Stimulated activated CD4-positive, alpha-beta T cell treated with anti-CD3 and anti-CD28 coated beads, Interleukin-15, amount 100 ng/mL, for 1 hour (primary cell): ENCODE measurements around the gene PTPRD.

Experiments used
- DNase-seq, 2 donors: peaks; one replicate each; pipeline ENCODE4 v3.0.0-alpha.2; 2020; ENCODE audit warnings: low read depth in 1 of 2, low spot score in 1 of 2

The PTPRD gene

GRCh38 chr9:9912459-9912858, 700.3 kb downstream of the PTPRD start:
- no peak for DNase-seq

DNA sequence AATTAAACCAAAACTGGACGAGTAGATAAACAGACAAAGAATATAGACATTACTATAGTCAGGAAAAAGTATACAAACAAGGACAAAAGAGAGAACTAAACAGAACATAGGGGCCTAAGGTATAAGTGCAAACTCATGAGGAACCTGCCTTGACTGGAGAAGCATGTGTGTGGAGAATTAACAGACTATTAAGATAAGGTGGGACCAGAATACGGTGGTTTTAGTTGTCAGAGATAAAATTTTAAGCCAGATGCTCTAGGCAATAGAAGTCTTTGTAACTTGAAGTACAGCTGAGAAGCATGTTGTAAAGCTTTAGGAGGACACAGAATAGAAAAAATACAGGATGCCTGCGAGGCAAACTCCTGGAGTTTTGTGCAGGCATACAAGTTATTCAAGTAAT, 707.1 kb downstream of the PTPRD start:
- DNase-seq, result no peak

DNA sequence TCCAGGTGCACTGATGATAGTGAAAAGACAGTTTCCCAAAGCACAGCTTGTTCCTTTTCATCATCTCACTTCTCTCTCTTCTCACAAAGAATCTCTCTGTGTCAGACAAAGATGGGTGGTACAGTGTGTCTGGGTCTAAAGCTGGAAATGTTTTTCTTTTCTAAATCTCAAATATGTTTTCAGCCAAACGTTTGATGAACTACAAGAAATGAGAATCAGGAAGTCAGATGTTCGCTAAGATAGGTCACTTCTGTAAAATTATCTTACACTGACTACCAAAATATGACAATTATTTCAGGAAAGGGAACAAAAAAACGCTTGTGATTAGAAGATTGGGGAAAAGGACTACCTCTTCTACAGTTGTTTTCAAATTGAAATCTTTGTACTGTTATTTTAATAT, 708.8 kb downstream of the PTPRD start:
- no peak for DNase-seq

DNA sequence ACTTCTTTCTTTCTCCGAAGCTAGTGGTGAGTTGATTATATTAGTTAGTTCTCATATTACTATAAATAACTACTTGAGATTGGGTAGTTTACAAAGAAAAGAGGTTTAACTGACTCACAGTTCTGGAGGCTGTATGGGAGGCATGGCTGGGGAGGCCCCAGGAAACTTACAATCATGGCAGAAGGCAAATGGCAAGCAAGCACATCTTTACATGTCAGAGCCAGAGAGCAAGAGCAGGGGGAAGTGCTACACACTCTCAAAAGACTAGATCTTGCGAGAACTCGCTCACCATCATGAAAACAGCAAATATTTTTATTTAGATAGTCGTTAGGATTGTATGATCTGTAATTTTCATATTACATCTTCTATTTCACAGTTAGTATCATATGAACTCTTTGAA, 711.2 kb downstream of the PTPRD start:
- no peak for DNase-seq

DNA sequence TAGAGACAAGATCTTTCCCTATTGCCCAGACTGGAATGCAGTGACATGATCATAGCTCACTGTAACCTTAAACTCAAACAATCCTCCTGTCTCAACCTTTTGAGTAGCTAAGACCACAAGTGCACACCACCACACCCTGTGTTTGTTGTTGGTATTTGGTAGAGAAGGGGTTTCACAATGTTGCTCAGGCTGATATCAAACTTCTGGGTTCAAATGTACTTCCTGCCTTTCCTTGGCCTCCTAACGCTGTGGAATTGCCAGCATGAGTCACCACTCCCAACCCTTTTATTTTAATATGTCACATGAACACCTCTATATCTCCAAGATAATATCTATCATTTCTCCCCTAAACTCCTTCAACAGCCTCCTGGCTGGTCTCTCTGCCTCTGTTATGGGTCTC, 719.0 kb downstream of the PTPRD start:
- DNase-seq, result no peak

GRCh38 chr9:9892217-9892616, 720.6 kb downstream of the PTPRD start:
- DNase-seq, result no peak

GRCh38 chr9:9881692-9882091, 731.1 kb downstream of the PTPRD start:
- no peak for DNase-seq

DNA sequence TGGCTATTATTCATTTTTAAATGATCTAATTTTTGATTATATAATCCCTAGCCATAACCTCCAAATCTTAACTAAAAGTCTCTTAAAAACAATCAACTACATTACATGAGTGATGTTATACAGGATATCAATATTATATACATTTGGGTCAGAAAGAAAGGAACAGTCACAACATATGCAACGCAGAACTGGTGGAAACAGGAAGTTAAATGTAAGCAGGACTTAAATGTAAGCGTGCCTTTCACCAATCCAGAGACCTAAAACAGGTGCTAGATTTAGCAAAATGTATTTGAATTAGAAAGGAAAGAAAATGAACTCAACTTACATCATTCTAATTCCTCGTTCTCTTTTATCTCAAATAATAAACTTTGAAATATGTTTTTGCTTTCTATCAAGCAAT, 738.5 kb downstream of the PTPRD start:
- DNase-seq, result no peak

GRCh38 chr9:9862235-9862810, 750.5 kb downstream of the PTPRD start:
- no peak for DNase-seq

DNA sequence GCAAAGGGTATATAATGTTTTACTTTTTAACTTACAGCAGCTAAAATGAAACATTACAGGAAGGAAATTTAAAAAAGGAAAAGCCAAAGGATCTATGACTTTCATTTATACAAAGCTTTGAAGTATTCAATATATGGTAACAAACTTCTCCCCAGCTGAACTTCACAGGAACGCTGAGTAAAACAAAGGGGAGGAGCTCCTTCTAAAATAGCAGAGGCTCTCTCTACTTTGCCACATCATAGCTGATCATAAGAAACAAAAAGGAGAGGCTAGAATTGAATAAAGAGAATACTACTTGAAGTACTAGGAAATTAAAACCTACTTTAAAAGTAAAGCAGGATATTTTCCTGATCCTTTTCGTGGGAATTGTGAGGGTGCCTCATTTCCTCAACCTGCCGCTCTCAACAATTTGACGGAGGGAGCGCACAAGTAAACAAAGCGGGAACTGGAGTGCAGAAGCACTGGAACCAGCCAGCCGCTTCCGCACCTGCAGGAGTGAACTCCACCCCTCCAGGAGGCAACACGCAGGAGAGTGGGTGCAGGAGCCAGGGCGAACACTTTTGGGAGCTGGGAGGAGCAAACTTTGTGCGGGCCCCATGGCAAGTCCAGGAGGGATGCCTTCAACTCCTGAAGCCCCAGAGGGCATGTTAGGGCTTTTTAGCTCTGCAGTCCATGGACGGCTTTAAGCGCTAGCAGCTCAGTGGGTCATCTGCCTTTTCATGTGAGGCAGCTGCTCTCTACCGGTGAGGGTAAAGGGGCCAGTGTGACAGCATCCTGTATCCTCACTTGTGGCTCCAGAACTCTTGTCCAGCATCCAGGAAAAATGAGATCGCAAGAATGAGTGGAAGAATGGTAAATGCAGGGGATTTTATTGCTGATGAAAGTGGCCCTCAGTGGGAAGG, 757.4 kb downstream of the PTPRD start:
- no peak for DNase-seq

GRCh38 chr9:9847750-9848149, 765.1 kb downstream of the PTPRD start:
- DNase-seq, result no peak

DNA sequence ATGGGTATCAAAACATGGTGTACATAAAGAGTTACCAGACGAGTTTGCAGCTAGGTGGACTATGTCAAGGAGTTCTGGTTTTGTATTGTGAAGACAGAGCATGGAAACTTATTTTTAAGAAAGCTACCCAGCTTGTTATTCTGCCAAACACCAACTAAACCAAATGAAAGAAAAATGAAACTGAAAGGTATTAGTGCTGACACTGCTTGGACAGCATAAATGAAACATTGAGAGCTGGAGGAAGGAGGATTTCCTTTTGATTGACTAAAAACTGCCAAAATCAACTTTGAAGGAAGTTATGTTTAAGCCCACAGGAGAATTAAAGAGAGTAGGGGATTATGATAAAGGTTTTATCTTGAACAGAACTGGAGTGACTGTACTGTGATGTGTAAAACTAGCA, 766.2 kb downstream of the PTPRD start:
- DNase-seq, result no peak

DNA sequence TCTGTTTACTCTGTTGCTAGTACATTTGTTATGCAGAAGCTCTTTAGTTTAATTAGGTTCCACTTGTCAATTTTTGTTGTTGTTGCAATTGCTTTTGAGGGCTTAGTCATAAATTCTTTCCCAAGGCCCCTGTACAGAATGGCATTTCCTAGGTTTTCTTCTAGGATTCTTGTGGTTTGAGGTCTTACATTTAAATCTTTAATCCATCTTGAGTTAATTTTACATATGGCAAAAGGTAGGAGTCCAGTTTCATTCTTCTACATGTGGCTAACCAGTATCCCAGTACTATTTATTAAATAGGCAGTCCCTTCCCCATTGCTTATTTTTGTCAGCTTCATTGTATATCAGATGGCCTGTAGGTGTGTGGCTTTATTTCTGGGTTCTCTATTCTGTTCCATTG, 792.4 kb downstream of the PTPRD start:
- no peak for DNase-seq

DNA sequence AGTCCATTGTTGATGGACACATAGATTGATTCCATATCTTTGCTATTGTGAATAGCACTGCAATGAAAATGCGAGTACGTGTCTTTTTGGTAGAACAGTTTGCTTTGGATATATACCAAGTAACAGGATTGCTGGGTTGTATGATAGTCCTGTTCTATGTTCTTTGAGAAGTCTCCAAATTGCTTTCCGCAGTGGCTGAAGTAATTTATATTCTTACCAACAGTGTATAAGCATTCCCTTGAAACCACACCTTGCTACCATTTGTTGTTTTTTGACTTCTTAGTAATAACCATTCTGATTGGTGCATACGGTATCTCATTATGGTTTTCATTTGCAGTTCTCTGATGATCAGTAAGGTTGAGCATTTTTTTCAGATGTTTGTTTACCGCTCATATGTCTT, 792.9 kb downstream of the PTPRD start:
- DNase-seq, result no peak

DNA sequence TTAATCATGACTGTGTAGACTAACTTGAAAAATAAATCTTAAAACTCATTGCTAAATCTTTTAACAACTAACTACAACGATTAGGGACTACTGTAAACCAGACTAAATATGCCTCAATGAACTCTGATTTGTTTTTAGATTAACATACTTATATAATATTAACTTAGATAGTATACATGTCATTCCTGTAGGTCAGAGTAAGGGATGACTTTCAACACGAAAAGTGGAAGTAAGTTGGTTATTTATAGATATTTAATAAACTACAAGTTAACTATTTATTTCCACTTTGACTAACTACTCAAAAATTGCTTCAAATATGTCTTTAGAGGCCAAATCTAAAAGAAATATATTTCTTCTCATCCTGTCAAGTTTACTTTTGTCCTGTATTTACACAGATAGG, 795.6 kb downstream of the PTPRD start:
- DNase-seq, result no peak

- no peak for DNase-seq
Observed at GRCh38 chr9:9804109-9804508, 808.7 kb downstream of the PTPRD start.

DNA sequence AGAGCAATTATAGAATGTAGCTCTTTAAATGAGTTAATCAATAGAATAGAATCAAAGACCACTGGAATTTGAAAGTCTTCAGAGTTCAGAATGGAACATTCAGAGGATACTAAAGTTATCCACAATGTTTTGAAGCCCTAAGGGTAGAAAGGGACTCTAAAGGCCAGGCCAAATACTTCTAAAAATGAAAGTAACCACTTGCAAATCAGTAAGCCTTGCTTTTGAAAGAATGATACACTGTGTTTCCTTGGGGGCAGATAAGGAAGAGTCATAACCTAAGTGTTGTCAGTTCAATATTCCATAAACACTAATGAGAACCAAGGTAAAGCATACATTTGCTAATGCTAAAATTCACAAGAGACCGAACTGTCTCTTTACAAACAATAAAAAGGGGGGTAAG, 813.5 kb downstream of the PTPRD start:
- DNase-seq, result no peak

GRCh38 chr9:9792144-9792857, 820.5 kb downstream of the PTPRD start:
- no peak for DNase-seq

DNA sequence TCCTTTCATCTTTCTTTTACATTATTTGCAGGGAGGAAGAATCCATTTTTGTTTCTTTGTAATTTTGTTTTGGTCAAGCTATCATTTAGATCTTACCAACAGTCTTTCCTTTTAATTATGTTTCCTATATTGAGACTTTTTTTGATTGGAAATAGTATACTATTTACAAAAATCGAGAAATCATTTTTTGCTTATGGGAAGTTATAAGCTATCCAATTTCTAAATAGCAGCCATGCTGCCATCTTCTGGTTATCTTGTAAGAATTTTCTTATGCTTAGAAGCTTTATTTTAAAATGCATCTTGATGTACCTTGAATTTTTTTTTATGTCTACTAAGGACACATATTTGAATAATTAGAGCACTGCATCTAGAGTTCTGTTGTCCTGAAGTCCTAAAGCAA, 821.2 kb downstream of the PTPRD start:
- DNase-seq, result no peak

DNA sequence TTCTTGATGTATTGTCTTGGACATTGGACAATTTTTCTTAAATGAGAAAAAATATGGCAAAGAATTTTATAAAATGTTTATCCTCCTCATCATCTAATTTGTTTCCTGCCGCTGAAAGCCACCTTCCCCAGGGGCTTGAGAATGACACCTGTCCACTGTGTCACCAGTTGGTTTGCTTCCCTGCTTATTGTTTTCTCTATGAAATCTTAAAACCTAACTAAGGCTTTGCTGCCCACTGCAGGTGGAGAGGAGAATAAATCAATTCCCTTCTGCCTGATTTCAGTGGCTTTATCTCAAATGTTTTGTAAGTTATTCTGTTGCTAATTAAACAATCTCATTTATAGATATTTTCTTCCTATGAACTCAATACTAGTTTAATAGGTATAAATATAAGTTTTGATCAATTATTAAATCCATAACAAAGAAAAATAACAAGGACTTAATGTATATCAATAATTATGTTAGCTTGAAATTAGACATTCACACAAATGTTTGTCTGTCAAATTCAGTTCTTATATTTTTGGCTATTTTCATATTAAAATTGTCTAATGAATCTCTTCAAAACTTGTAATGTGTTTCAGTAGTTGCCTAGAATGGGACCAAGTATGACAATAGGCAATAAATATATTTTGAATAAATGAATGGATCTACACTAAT, 822.5 kb downstream of the PTPRD start:
- no peak for DNase-seq

GRCh38 chr9:9783711-9784110, 829.1 kb downstream of the PTPRD start:
- DNase-seq, result no peak

DNA sequence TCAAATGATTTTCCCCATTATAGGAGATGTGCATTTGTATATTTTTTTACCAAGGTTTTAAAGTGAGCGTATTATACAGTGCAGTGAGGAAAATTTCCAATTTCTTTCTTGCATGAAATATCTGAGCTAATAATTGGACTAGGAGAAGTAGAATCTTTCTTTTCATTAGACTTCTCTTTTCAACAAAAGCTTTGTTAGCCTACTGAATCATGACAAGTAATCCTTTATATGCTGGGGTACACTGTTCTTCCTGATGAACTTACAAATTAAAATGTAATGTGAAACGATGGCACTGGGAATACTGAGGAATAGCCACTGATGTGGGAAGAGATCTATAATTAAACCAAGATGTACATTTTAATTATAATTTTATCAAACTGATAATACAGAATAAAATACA, 829.6 kb downstream of the PTPRD start:
- DNase-seq, result no peak
